Colonic mucosa (tissue), 4 donors: Measurements from ENCODE around the gene SCN3B. TPM values are rescaled to one million over a fixed set of nuclear protein-coding genes. Genes with fewer than 3 reads are reported as not detected.

ENCODE experiments used
- DNase-seq: peaks from one replicate; pipeline ENCODE4 v3.0.0-alpha.2; 2020
- H3K27ac ChIP-seq: fragments of 200-600 bp; one replicate; pipeline ENCODE4 v1.8.0; 2021
- H3K27me3 ChIP-seq: fragments of 200-600 bp; one replicate; pipeline ENCODE4 v1.8.0; 2021
- H3K36me3 ChIP-seq: fragments of 200-600 bp; one replicate; pipeline ENCODE4 v1.8.0; 2021
- H3K4me1 ChIP-seq: fragments of 200-600 bp; one replicate; pipeline ENCODE4 v1.8.0; 2021; ENCODE audit warnings: mild to moderate bottlenecking
- H3K4me3 ChIP-seq: fragments of 200-600 bp; one replicate; pipeline ENCODE4 v1.8.0; 2021
- H3K9ac ChIP-seq, 2 donors: one replicate each; pipeline ENCODE4 v1.7.0; 2013; ENCODE audit warnings: control low read depth in 2 of 2, low read depth in 2 of 2, low read length in 2 of 2
- H3K9me3 ChIP-seq: fragments of 200-600 bp; one replicate; pipeline ENCODE4 v1.8.0; 2021
- CTCF ChIP-seq: fragments of 200-600 bp; IDR thresholded peaks from one replicate; pipeline ENCODE4 v1.8.0; 2022; ENCODE audit warnings: antibody characterized with exemption, mild to moderate bottlenecking
- intact Hi-C: fragments of 100-400 bp; cut with DNase I; formaldehyde crosslinking; loops from one replicate; pipeline ENCODE4 v1.14.1; 2022
- total RNA-seq, 2 donors: library from RNA; stranded (reverse); fragmentation: NEBNext Ultra II Directional in 1 of 2; extraction: Animal tissue kit (Norgen Biotek cat#: 25700) in 1 of 2; gene quantifications; one replicate each; pipeline ENCODE4 v1.2.1, GENCODE V29; 2021
- donor health status: healthy.
- donor health status: DM: no; HTN: no; CAD: no.
- donor health status: DM: no; HTN: no; CAD: no.

SCN3B gene
- total RNA-seq, 2 donors from 2014 or later, result 0.30 to 1.2 TPM

- intact Hi-C loops, result no loop called here
- DNase-seq, result no peak
- no peaks in the 10 kb centered on the region for H3K4me1 ChIP-seq
- H3K27me3 ChIP-seq, result no peaks in the 10 kb centered on the region
- TF ChIP-seq CTCF, result no peak
- no peak overlapping the region for H3K9ac ChIP-seq
- no peak overlapping the region for H3K27ac ChIP-seq
- H3K4me3 ChIP-seq, result no peak overlapping the region
- H3K9me3 ChIP-seq, result no peaks in the 10 kb centered on the region
- no peaks in the 10 kb centered on the region for H3K36me3 ChIP-seq
These were observed 24.3 kb downstream of the SCN3B start for GRCh38 chr11:123630126-123630608.

DNA sequence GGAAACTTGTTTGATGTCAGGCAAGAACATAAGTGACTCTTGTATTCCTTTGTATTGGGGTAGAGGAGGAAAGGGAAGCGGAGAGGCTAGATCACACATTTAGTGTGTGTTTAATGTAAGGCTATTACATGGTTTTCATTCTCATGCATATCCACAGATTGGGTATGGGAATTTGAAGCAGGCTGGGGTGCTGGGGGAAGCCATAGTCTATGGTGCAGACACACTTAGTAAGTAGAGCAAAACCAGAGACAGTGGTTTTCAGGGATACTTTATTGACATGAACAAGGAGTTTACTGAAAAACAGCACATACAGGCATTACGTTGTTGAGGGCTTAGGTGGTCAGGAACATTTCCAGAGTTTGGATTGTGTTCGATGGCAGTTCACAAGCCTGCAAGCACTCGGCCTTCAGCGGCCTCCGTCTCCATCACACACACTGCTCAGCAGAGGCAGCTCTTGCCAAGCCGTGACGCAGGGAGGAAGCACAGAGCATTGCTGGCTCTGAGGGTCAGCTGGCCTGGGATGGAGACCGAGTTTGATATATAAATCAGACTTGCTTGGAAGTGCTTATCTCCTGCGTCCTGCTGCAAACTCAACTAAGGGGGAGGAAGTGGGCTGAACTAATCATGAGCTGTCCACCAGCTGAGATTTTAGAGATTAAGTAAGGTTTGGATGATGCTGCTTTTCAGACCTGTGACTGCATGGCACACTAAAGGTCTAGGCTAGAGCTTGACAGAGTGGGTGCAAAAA lies 25.3 kb downstream of the SCN3B start:
- Histone ChIP-seq H3K36me3 (no peaks in the 10 kb centered on the region), H3K9me3 (no peaks in the 10 kb centered on the region), H3K27ac (no peak overlapping the region), H3K4me1 (no peaks in the 10 kb centered on the region), H3K4me3 (no peak overlapping the region), H3K27me3 (no peaks in the 10 kb centered on the region), H3K9ac (no peak overlapping the region)
- intact Hi-C loops, result no loop called here
- DNase-seq, result no peak
- TF ChIP-seq CTCF, result no peak

GRCh38 chr11:123624974-123625373 lies 29.4 kb downstream of the SCN3B start:
- H3K9me3 ChIP-seq, result no peaks in the 10 kb centered on the region
- no peak for TF ChIP-seq CTCF
- H3K4me1 ChIP-seq, result no peaks in the 10 kb centered on the region
- H3K27me3 ChIP-seq, result no peaks in the 10 kb centered on the region
- intact Hi-C loops, result no loop called here
- H3K9ac ChIP-seq, result no peak overlapping the region
- H3K4me3 ChIP-seq, result no peak overlapping the region
- no peak overlapping the region for H3K27ac ChIP-seq
- DNase-seq, result no peak
- H3K36me3 ChIP-seq, result no peaks in the 10 kb centered on the region

DNA sequence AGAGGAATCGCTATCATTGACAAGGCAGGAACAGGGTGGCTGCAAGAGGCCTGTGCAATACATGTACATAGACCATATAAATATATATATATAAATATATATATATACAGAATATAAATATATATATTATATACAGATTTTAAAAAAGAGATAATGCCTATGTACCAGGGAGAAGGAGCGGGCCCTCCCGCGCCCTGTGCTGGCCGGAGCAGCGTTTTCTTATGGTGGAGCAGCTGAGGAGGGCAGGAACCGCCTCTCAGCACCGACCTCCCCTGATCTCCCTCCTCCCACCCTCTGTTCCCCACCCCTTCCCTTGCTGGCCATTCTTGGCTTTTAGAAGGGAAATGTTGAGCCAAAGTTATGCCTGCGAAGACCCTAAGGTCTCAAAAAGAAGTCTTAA lies 31.8 kb downstream of the SCN3B start:
- no peaks in the 10 kb centered on the region for H3K36me3 ChIP-seq
- no peaks in the 10 kb centered on the region for H3K9me3 ChIP-seq
- H3K9ac ChIP-seq, result no peak overlapping the region
- H3K4me3 ChIP-seq, result no peak overlapping the region
- no peaks in the 10 kb centered on the region for H3K4me1 ChIP-seq
- H3K27ac ChIP-seq, result no peak overlapping the region
- no peak for DNase-seq
- intact Hi-C loops, result no loop called here
- H3K27me3 ChIP-seq, result no peaks in the 10 kb centered on the region
- no peak for TF ChIP-seq CTCF

DNA sequence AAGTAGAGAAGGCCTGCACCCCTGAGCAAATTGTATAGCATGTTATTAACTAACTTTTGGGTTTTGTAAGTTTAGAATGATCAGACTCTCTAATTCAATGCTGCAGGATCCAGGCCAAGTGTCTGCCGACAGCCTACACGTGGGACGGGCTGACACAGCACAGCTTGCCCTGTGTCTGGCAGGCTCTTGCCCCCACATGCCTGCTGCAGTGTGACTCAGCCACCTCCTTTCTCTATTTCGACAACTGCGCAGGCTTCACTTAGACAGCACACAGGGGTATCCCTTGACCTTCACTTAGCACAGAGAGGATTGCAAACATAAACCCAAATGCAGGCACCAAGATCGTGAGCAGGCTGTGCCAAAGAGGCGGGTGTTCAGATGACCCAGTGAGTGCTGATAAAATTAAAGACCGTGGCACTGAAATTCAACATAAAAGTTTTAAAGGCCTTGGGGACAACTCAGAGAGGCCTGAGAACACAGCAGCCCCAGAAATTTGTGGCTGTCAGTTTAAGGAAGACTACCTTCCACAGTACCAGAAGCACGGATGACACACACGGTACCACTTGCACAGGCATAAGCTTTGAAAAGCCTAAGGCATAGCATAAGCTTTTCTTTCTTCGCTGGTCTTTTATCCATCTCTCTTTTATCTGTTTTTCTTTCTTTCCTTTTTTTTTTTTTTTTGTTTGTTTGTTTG lies 37.8 kb downstream of the SCN3B start:
- Histone ChIP-seq H3K4me3 (no peak overlapping the region), H3K4me1 (no peaks in the 10 kb centered on the region), H3K9me3 (no peaks in the 10 kb centered on the region), H3K27ac (no peak overlapping the region), H3K36me3 (no peaks in the 10 kb centered on the region), H3K27me3 (no peaks in the 10 kb centered on the region), H3K9ac (no peak overlapping the region)
- no peak for DNase-seq
- no peak for TF ChIP-seq CTCF
- intact Hi-C loops, result no loop called here
